GM23338 (cell line): ENCODE results near the gene CHMP4B. TPM values are rescaled to one million over a fixed set of nuclear protein-coding genes. Genes with fewer than 3 reads are reported as not detected.

Experiments
- CREB1 ChIP-seq: fragments of 250-450 bp; sonication (Bioruptor Pico); IDR thresholded peaks from 2 replicates; pipeline ENCODE4 v1.5.0; 2020; ENCODE audit warnings: low read depth, mild to moderate bottlenecking, moderate library complexity
- CTCF ChIP-seq, 2 experiments: fragments of 200-600 bp in 1 of 2; sonication (generic) in 1 of 2; conservative IDR thresholded peaks; 2 replicates each; pipeline versions ENCODE4 v1.5.1 to v1.6.1; 2016 to 2017; ENCODE audit warnings: antibody characterized with exemption in 2 of 2, low read depth in 2 of 2, mild to moderate bottlenecking in 2 of 2, moderate library complexity in 1 of 2
- EZH2 ChIP-seq: fragments of 200-600 bp; sonication (generic); IDR thresholded peaks from one replicate; pipeline ENCODE4 v1.8.0; 2017; ENCODE audit warnings: antibody characterized with exemption, mild to moderate bottlenecking, low read depth; ENCODE audit not compliant: unreplicated experiment
- POLR2AphosphoS5 ChIP-seq: IDR thresholded peaks from 2 replicates; pipeline ENCODE4 v1.6.1; 2016; ENCODE audit warnings: antibody characterized with exemption, low read depth
- REST ChIP-seq: IDR thresholded peaks from one replicate; pipeline ENCODE4 v1.6.1; 2018; ENCODE audit warnings: antibody characterized with exemption; ENCODE audit not compliant: unreplicated experiment
- polyA plus RNA-seq: library from polyadenylated mRNA; unstranded; fragments of >200 nt; fragmentation: Nextera tagmentation; extraction: Ambion mirVana; gene quantifications from 2 replicates; pipeline ENCODE4 v1.2.1, GENCODE V29; 2016
- total RNA-seq: library from RNA; depleted of rRNA; stranded (reverse); fragments of >200 nt; shearing (Covaris generic); gene quantifications from 2 replicates; pipeline ENCODE4 v1.2.3, GENCODE V29; 2014
- TF ChIP-seq, protein P1 (sequence below): fragments of 250-450 bp; sonication (Bioruptor Pico); IDR thresholded peaks from 2 replicates; pipeline ENCODE4 v1.5.0; 2020; ENCODE audit warnings: mild to moderate bottlenecking, moderate library complexity

CHMP4B gene
- total and polyA plus RNA-seq, 2 experiments from 2014 or later, result 14.5 to 49.3 TPM

GRCh38 chr20:33836277-33836676, 25.1 kb downstream of the CHMP4B start (continued):
- TF ChIP-seq, protein P1, sequence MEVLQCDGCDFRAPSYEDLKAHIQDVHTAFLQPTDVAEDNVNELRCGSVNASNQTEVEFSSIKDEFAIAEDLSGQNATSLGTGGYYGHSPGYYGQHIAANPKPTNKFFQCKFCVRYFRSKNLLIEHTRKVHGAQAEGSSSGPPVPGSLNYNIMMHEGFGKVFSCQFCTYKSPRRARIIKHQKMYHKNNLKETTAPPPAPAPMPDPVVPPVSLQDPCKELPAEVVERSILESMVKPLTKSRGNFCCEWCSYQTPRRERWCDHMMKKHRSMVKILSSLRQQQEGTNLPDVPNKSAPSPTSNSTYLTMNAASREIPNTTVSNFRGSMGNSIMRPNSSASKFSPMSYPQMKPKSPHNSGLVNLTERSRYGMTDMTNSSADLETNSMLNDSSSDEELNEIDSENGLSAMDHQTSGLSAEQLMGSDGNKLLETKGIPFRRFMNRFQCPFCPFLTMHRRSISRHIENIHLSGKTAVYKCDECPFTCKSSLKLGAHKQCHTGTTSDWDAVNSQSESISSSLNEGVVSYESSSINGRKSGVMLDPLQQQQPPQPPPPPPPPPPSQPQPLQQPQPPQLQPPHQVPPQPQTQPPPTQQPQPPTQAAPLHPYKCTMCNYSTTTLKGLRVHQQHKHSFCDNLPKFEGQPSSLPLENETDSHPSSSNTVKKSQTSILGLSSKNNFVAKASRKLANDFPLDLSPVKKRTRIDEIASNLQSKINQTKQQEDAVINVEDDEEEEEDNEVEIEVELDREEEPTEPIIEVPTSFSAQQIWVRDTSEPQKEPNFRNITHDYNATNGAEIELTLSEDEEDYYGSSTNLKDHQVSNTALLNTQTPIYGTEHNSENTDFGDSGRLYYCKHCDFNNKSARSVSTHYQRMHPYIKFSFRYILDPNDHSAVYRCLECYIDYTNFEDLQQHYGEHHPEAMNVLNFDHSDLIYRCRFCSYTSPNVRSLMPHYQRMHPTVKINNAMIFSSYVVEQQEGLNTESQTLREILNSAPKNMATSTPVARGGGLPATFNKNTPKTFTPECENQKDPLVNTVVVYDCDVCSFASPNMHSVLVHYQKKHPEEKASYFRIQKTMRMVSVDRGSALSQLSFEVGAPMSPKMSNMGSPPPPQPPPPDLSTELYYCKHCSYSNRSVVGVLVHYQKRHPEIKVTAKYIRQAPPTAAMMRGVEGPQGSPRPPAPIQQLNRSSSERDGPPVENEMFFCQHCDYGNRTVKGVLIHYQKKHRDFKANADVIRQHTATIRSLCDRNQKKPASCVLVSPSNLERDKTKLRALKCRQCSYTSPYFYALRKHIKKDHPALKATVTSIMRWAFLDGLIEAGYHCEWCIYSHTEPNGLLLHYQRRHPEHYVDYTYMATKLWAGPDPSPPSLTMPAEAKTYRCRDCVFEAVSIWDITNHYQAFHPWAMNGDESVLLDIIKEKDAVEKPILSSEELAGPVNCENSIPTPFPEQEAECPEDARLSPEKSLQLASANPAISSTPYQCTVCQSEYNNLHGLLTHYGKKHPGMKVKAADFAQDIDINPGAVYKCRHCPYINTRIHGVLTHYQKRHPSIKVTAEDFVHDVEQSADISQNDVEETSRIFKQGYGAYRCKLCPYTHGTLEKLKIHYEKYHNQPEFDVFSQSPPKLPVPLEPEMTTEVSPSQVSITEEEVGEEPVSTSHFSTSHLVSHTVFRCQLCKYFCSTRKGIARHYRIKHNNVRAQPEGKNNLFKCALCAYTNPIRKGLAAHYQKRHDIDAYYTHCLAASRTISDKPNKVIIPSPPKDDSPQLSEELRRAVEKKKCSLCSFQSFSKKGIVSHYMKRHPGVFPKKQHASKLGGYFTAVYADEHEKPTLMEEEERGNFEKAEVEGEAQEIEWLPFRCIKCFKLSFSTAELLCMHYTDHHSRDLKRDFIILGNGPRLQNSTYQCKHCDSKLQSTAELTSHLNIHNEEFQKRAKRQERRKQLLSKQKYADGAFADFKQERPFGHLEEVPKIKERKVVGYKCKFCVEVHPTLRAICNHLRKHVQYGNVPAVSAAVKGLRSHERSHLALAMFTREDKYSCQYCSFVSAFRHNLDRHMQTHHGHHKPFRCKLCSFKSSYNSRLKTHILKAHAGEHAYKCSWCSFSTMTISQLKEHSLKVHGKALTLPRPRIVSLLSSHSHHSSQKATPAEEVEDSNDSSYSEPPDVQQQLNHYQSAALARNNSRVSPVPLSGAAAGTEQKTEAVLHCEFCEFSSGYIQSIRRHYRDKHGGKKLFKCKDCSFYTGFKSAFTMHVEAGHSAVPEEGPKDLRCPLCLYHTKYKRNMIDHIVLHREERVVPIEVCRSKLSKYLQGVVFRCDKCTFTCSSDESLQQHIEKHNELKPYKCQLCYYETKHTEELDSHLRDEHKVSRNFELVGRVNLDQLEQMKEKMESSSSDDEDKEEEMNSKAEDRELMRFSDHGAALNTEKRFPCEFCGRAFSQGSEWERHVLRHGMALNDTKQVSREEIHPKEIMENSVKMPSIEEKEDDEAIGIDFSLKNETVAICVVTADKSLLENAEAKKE (CRISPR knock-in tag), result no peak
- TF ChIP-seq CREB1 (no peak), REST (no peak), CTCF (conservative IDR thresholded peaks at IDR 0.05; ENCODE audit: low read depth in 2 of 2) (no peak), POLR2AphosphoS5 (no peak), EZH2 (no peak)
